Measurements from ENCODE around the gene CBR3. TPM values are rescaled to one million over a fixed set of nuclear protein-coding genes. Genes with fewer than 3 reads are reported as not detected.

CBR3 gene
- total and polyA plus RNA-seq, 2 donors (not counting 3 experiments of a cell fraction or from before 2014, with no cell fraction given): 9.7 to 13.3 TPM

DNA sequence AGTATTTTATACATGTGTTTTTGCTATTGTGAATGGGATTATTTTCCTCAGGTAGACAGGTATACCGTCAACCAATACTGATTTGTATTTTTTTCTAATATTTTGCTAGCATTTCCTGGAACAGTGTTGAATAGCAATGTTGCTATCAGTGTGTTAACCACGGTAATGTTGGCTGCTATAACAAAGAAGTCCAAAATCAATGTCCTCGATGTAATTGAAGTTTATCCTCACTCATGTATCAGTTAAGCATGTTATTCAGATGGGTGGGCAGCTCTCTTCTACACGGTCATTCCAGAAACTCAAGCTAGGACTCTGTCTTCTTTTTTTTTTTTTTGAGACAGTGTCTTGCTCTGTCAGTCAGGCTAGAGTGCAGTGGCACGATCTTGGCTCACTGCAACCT lies 46.1 kb downstream of the CBR3 start:
- Histone ChIP-seq H3K4me3 (replicated peaks in 1 of 3; ENCODE audit: insufficient read depth in 1 of 3, low read depth in 1 of 3, low read length in 3 of 3) (no peak overlapping the region), H3K9me1 (replicated peaks; ENCODE audit: control insufficient read depth, extremely low read depth, insufficient read depth, low read length) (no peaks in the 10 kb centered on the region), H2AFZ (ENCODE audit: low read depth, low read length) (no peak overlapping the region), H3K9me3 (replicated peaks; ENCODE audit: control insufficient read depth, insufficient read depth, low read length) (no peaks in the 10 kb centered on the region), H3K9ac (replicated peaks; ENCODE audit: extremely low read depth, insufficient read depth, low read length) (no peak overlapping the region), H3K4me1 (ENCODE audit: control insufficient read depth, extremely low read depth, insufficient read depth, low read length) (no peaks in the 10 kb centered on the region), H3K36me3 (ENCODE audit: control insufficient read depth in 2 of 2, extremely low read depth in 1 of 2, insufficient read depth in 2 of 2, low read length in 2 of 2) (no peaks in the 10 kb centered on the region), H3K4me2 (ENCODE audit: insufficient read depth, low read length) (no peak overlapping the region), H3K27me3 (ENCODE audit: control insufficient read depth in 2 of 2, insufficient read depth in 2 of 2, low read length in 2 of 2) (no peaks in the 10 kb centered on the region), H3K27ac (ENCODE audit: insufficient read depth, low read depth, low read length) (no peak overlapping the region), H3K79me2 (ENCODE audit: control insufficient read depth, insufficient read depth, low read length) (no peaks in the 10 kb centered on the region), H4K20me1 (replicated peaks; ENCODE audit: control insufficient read depth, extremely low read depth, insufficient read depth, low read length) (no peaks in the 10 kb centered on the region)
- ChIA-PET POLR2A (no interaction called here), CTCF (interaction anchor here (1.2 kb wide), 1 partner anchor 8 kb away, joined by 3 read pairs; no protein-coding TSS in a partner anchor)
- no TSS peak for BruUV-seq (replicated peaks)
- TF ChIP-seq POLR2A (IDR thresholded peaks at IDR 0.05; ENCODE audit: low read depth, low read length) (no peak), GATA2 (IDR thresholded peaks at IDR 0.05; ENCODE audit: insufficient read depth, insufficient read length, low read depth, low read length) (no peak), FOS (IDR thresholded peaks at IDR 0.05; ENCODE audit: borderline replicate concordance, insufficient read depth, low read length) (no peak), POLR2AphosphoS5 (IDR thresholded peaks at IDR 0.05; ENCODE audit: insufficient read depth, low read depth, low read length) (no peak), EZH2 (IDR thresholded peaks at IDR 0.05; ENCODE audit: borderline replicate concordance, low read depth, low read length, severe bottlenecking) (no peak), JUN (IDR thresholded peaks at IDR 0.05; ENCODE audit: borderline replicate concordance, insufficient read depth, insufficient read length, low read depth) (no peak), MYC (IDR thresholded peaks at IDR 0.05; ENCODE audit: low read depth, low read length) (no peak)
- TF ChIP-seq, protein P1, sequence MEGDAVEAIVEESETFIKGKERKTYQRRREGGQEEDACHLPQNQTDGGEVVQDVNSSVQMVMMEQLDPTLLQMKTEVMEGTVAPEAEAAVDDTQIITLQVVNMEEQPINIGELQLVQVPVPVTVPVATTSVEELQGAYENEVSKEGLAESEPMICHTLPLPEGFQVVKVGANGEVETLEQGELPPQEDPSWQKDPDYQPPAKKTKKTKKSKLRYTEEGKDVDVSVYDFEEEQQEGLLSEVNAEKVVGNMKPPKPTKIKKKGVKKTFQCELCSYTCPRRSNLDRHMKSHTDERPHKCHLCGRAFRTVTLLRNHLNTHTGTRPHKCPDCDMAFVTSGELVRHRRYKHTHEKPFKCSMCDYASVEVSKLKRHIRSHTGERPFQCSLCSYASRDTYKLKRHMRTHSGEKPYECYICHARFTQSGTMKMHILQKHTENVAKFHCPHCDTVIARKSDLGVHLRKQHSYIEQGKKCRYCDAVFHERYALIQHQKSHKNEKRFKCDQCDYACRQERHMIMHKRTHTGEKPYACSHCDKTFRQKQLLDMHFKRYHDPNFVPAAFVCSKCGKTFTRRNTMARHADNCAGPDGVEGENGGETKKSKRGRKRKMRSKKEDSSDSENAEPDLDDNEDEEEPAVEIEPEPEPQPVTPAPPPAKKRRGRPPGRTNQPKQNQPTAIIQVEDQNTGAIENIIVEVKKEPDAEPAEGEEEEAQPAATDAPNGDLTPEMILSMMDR (IDR thresholded peaks at IDR 0.05; ENCODE audit: extremely low read depth in 1 of 2, insufficient read depth in 1 of 2, low read depth in 1 of 2, low read length in 2 of 2): no peak
- TF ChIP-seq, protein P2, sequence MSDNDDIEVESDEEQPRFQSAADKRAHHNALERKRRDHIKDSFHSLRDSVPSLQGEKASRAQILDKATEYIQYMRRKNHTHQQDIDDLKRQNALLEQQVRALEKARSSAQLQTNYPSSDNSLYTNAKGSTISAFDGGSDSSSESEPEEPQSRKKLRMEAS (IDR thresholded peaks at IDR 0.05; ENCODE audit: insufficient read depth, insufficient read length): no peak
- DNase-seq (ENCODE audit: low read depth, low spot score) (no peak), FAIRE-seq (no peak)
- intact Hi-C loops (cut with micrococcal nuclease): no loop called here
- dilution Hi-C loops (cut with MboI; ENCODE audit: extremely low pct_ligation_motif_present, low sequenced_read_pairs): no loop called here

Measured in endothelial cell of umbilical vein (primary cell).